ENCODE results near the gene HEG1.

- TF ChIP-seq CTCF (IDR thresholded peaks at IDR 0.05; ENCODE audit: low read length) (no peak), EZH2phosphoT487 (IDR thresholded peaks at IDR 0.05; ENCODE audit: low read length) (no peak), EZH2 (optimal IDR thresholded peaks at IDR 0.05; ENCODE audit: low read depth, low read length) (no peak)
Measured at GRCh38 chr3:124918524-124918923, 137.3 kb downstream of the HEG1 start.
